GM20431 (cell line): Measurements from ENCODE around the gene COLQ.
"Not testable (repeated sequence)": the region's sequence is repeated elsewhere in the genome, so short reads cannot be mapped to it uniquely, and the experiment has no call there.

Source experiments
- in situ Hi-C: fragments of 300-500 bp; cut with MseI, MboI; formaldehyde crosslinking; loops from one replicate; pipeline ENCODE4 v1.15.0; 2020; ENCODE audit warnings: low sequenced_read_pairs; ENCODE audit not compliant: unreplicated experiment

The COLQ gene

GRCh38 chr3:15495461-15496340 lies 25.8 kb downstream of the COLQ start:
- in situ Hi-C loops, result no loop called here

DNA sequence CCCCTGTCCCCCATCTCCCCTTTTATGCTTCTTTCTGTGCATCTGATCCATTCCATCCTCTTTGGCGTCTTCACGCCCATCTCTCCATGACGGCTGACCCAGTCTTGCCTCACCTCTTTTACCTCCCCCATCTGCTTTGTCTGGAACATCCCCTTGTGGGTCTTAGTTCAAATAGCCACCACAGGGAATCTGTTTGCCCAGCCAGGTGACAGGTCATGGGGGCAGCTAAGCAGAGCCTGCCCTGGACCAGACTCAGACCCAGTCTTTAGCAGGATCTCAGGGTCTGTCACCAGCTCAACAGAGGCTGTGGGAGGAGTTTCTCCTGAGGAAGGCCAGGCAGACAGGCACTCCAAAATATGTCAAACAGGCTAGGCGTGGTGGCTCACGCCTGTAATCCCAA lies 28.1 kb downstream of the COLQ start:
- in situ Hi-C loops, result no loop called here

GRCh38 chr3:15492847-15493360 lies 28.6 kb downstream of the COLQ start:
- in situ Hi-C loops, result no loop called here

GRCh38 chr3:15491143-15491542 lies 30.4 kb downstream of the COLQ start:
- in situ Hi-C loops, result no loop called here

- in situ Hi-C loops, result no loop called here
These were observed 31.3 kb downstream of the COLQ start for GRCh38 chr3:15490158-15490557.

DNA sequence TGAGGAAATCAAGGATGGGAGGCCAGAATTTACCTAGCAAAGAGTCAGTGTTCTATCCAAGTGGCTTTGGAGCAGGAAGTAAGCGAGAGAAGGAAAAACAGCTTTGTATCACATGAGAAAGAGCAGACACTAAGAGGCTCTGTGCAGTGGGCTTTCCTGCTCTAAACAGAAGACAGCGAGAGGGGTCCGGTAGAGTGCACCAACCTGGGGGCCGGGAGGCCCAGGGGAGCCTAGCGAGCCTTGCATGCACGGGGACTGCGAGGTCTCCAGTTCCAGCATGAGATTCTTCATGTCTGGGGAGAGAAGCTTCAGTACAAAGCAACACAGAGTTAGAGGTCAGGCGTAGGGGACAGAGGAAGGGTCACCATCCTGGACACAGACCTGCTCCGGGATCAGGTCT lies 33.5 kb downstream of the COLQ start:
- in situ Hi-C loops, result no loop called here

DNA sequence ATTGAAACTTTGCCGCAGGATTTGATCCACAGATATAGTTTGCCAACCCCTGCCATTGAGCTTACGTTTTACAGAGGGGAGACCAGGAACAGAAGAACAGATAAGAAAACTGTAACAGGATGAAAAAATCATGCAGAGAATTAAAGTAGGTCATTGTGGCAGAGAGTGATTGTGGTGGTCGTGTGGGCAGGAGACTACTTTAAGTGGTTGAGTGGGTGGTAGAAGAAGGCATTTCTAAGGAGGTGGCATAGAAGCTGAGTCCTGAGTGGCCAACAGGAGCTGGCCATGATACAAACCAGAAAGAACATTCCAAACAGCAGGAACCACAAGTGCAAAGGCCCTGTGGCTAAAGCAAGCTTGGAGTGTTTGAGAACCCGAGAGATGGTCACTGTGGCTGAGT lies 34.5 kb downstream of the COLQ start:
- in situ Hi-C loops, result no loop called here

GRCh38 chr3:15486020-15486419 lies 35.5 kb downstream of the COLQ start:
- in situ Hi-C loops, result no loop called here

GRCh38 chr3:15484551-15484950 lies 37.0 kb downstream of the COLQ start:
- in situ Hi-C loops, result not testable (repeated sequence)

DNA sequence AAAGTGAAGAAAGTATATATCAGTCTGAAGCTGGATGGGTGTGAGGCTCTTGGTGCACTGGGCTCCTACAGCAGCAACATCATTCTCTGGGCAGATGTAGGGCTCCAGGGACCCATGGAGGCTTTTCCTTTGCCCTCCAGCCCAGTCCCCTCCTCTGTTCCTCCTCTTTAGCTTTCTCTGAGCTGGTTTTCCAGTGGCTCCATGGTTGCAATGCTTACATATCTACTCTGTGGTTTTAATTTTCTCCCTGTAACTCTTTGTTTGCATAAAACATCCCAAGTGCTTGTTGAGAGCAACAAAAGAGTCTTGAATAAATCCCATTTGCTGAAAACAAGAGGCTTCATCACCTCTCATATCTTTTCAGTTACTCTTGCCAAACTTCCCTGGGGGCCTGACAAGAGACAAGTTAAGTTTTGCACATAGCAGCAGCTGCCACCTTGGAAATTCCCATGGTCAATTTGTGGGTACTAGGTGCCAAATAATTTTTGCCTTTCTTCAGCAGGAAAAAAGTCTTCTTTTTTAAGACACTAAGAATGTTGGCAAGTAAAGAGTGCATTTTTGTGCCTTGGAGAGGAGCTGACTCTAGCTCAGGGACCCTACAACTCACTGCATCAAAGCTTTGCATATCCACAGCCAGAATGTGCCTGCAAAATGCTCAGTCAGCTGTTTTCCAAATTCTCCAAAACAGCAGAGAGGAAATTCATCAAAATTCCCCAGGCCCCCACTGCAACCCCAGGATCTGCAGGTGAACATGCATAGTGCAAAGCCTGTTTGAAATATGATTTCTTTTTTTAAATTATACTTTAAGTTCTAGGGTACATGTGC lies 41.9 kb downstream of the COLQ start:
- in situ Hi-C loops, result no loop called here

GRCh38 chr3:15478640-15478979 lies 42.9 kb downstream of the COLQ start:
- in situ Hi-C loops, result no loop called here

GRCh38 chr3:15477951-15478639 lies 43.4 kb downstream of the COLQ start:
- in situ Hi-C loops, result no loop called here

DNA sequence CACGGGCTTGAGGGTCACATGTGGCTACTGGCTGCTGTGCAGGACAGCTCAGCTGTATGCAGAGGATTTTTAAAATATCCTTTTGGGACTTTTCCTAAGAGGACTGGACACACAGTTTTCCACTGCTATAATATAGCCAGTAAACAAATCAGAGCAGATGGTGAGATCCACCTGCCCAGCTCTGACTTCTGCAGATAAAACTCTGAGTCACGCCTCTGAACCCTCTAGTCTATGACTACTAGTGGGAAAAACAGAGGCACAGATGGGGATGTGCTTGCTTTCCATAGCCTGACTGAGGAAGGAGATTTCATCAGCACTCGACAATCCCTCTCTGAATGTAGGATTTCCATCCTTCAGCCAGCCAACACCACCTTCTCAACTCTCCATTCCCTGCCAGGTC lies 45.1 kb downstream of the COLQ start:
- in situ Hi-C loops, result no loop called here

DNA sequence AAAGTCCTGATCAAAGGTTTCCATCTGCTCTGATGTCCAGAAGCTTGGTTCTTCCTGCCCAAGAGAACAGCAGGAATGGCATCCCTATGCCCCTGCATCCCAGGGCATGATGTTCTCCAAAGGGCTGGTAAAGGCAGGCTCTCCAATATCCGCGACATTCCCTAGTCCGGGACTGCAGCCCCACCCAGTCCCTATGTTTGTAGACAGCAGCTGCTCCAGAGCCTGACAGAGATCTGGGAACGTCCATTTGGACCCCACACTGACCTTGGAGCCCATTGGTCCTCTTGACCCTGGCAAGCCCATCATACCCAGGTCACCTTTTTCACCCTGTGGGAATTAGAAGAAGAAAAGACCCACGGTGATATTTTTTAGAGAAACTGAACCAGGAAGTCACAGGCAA lies 46.3 kb downstream of the COLQ start:
- in situ Hi-C loops, result no loop called here

DNA sequence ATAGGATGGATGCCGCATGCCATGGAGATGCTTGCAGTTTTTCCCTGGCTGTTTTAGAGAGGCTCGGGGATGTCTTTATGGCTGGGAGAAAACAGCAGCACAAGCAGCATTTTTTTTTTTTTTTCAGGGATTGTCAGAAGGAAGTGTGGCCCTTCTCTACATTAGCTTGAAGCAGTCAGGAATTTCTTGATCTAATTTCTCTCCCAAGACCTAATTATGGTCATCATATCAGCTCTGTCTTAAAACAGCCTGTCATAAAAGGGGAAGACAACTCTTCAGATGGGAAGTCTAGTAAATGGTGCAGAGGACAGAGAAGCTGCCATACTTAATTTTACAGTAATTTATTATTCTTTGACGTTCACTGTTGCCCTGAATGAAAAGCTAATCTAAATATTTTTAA lies 49.6 kb downstream of the COLQ start:
- in situ Hi-C loops, result no loop called here

- in situ Hi-C loops, result no loop called here
These were observed 50.7 kb downstream of the COLQ start for GRCh38 chr3:15470849-15471248.

- in situ Hi-C loops, result no loop called here
These were observed 51.2 kb downstream of the COLQ start for GRCh38 chr3:15470261-15470660.

GRCh38 chr3:15467227-15468181 lies 54.0 kb downstream of the COLQ start:
- in situ Hi-C loops, result no loop called here

GRCh38 chr3:15465876-15466585 lies 55.5 kb downstream of the COLQ start:
- in situ Hi-C loops, result no loop called here
